Esophagus (tissue), 2 donors: ENCODE data around the gene C11orf54. TPM values are rescaled to one million over a fixed set of nuclear protein-coding genes. Genes with fewer than 3 reads are reported as not detected.

Experiments used
- H3K27ac ChIP-seq, 2 donors: one replicate each; pipeline ENCODE4 v1.5.1; 2013; ENCODE audit warnings: low read depth in 2 of 2, mild to moderate bottlenecking in 2 of 2, inconsistent platforms in 1 of 2, low read length in 1 of 2, moderate library complexity in 1 of 2
- H3K27me3 ChIP-seq, 2 donors: one replicate each; pipeline ENCODE4 v1.6.1; 2013; ENCODE audit warnings: low read length in 2 of 2, control low read depth in 1 of 2, mild to moderate bottlenecking in 1 of 2; ENCODE audit not compliant: insufficient read depth in 2 of 2, control insufficient read depth in 1 of 2
- H3K36me3 ChIP-seq, 2 donors: one replicate each; pipeline ENCODE4 v1.6.1; 2013; ENCODE audit warnings: low read length in 1 of 2; ENCODE audit not compliant: control insufficient read depth in 2 of 2, insufficient read depth in 2 of 2
- H3K4me1 ChIP-seq, 2 donors: one replicate each; pipeline ENCODE4 v1.6.1; 2013; ENCODE audit warnings: low read length in 1 of 2; ENCODE audit not compliant: control insufficient read depth in 2 of 2, insufficient read depth in 2 of 2
- H3K4me3 ChIP-seq, 2 donors: one replicate each; pipeline ENCODE4 v1.5.1; 2013; ENCODE audit warnings: low read length in 2 of 2, mild to moderate bottlenecking in 2 of 2, low read depth in 1 of 2, moderate library complexity in 1 of 2
- H3K9me3 ChIP-seq, 2 donors: one replicate each; pipeline ENCODE4 v1.6.1; 2013; ENCODE audit warnings: mild to moderate bottlenecking in 2 of 2, low read depth in 1 of 2, low read length in 1 of 2, moderate library complexity in 1 of 2; ENCODE audit not compliant: control insufficient read depth in 2 of 2, insufficient read depth in 1 of 2
- WGBS, 2 donors: extraction: QIAGEN DNeasy Blood & Tissue Kit; methylation state at CpG; one replicate each; pipeline ENCODE4 v1.1.7; 2013; 5-methylcytosine and 5-hydroxymethylcytosine counted together
- polyA plus RNA-seq, 2 donors: library from polyadenylated mRNA; stranded (reverse); fragments of 200-250 nt; gene quantifications; one replicate each; pipeline ENCODE4 v1.2.3, GENCODE V29; 2013
- donor health status: healthy with polysubstance abuse.
- donor health status: Bipolar disorder and iron deficiency.

Gene C11orf54
- polyA plus RNA-seq, 2 donors, result 8.8 to 9.2 TPM

- no peaks in the 10 kb centered on the region for H3K27me3 ChIP-seq
Measured at GRCh38 chr11:93717501-93717900, 24.0 kb upstream of the C11orf54 start.

GRCh38 chr11:93718057-93718563, 23.4 kb upstream of the C11orf54 start:
- Histone ChIP-seq H3K27ac (no peak overlapping the region), H3K27me3 (no peaks in the 10 kb centered on the region), H3K4me1 (no peaks in the 10 kb centered on the region), H3K4me3 (no peak overlapping the region), H3K36me3 (peaks cover 10 to 16% of the 10 kb centered on the region in 2 donors), H3K9me3 (peaks cover 0 to 2% of the 10 kb centered on the region in 2 donors)
- WGBS, 2 donors, result 82 to 88% methylated on average over 4 of the region's 4 CpGs

More at GRCh38 chr11:93717501-93717900, 24.0 kb upstream of the C11orf54 start:
- peaks cover 0 to 2% of the 10 kb centered on the region in 2 donors for H3K9me3 ChIP-seq
- peaks cover 10 to 16% of the 10 kb centered on the region in 2 donors for H3K36me3 ChIP-seq
- H3K27ac ChIP-seq, result no peak overlapping the region
- H3K4me1 ChIP-seq, result no peaks in the 10 kb centered on the region
- no peak overlapping the region for H3K4me3 ChIP-seq
- WGBS, 2 donors, result 95 to 100% methylated on average over 1 of the region's 1 CpG

- H3K9me3 ChIP-seq, result peaks cover 0 to 2% of the 10 kb centered on the region in 2 donors
- no peak overlapping the region for H3K27ac ChIP-seq
- H3K36me3 ChIP-seq, result peaks cover 11 to 14% of the 10 kb centered on the region in 2 donors
- H3K4me1 ChIP-seq, result no peaks in the 10 kb centered on the region
- no peaks in the 10 kb centered on the region for H3K27me3 ChIP-seq
- 88 to 97% methylated on average over 4 of the region's 4 CpGs for WGBS, 2 donors
- H3K4me3 ChIP-seq, result no peak overlapping the region
Measured at GRCh38 chr11:93719310-93719709, 22.2 kb upstream of the C11orf54 start.

- peaks cover 0 to 1% of the 10 kb centered on the region in 2 donors for H3K9me3 ChIP-seq
- peaks cover 7 to 8% of the 10 kb centered on the region in 2 donors for H3K36me3 ChIP-seq
- H3K27me3 ChIP-seq, result no peaks in the 10 kb centered on the region
- H3K4me1 ChIP-seq, result no peaks in the 10 kb centered on the region
- WGBS, 2 donors, result 95 to 100% methylated on average over 7 of the region's 7 CpGs
- no peak overlapping the region for H3K27ac ChIP-seq
- H3K4me3 ChIP-seq, result no peak overlapping the region
Measured at GRCh38 chr11:93720522-93720921, 20.9 kb upstream of the C11orf54 start.

GRCh38 chr11:93724089-93724488, 17.4 kb upstream of the C11orf54 start:
- 96 to 99% methylated on average over 1 of the region's 1 CpG for WGBS, 2 donors
- Histone ChIP-seq H3K36me3 (peaks cover 2% of the 10 kb centered on the region in 2 donors), H3K27ac (no peak overlapping the region), H3K9me3 (no peaks in the 10 kb centered on the region), H3K27me3 (no peaks in the 10 kb centered on the region), H3K4me3 (no peak overlapping the region), H3K4me1 (no peaks in the 10 kb centered on the region)

GRCh38 chr11:93727985-93728791, 13.3 kb upstream of the C11orf54 start:
- Histone ChIP-seq H3K4me3 (no peak overlapping the region), H3K27me3 (no peaks in the 10 kb centered on the region), H3K9me3 (no peaks in the 10 kb centered on the region), H3K27ac (no peak overlapping the region), H3K36me3 (peaks cover 0 to 3% of the 10 kb centered on the region in 2 donors), H3K4me1 (no peaks in the 10 kb centered on the region)
- WGBS, 2 donors, result 47 to 50% methylated on average over 4 of the region's 4 CpGs

- Histone ChIP-seq H3K27ac (no peak overlapping the region), H3K27me3 (no peaks in the 10 kb centered on the region), H3K4me1 (no peaks in the 10 kb centered on the region), H3K9me3 (no peaks in the 10 kb centered on the region), H3K4me3 (no peak overlapping the region), H3K36me3 (peaks cover 2 to 6% of the 10 kb centered on the region in 2 donors)
- 94% methylated on average over 2 of the region's 2 CpGs for WGBS, 2 donors
Measured at GRCh38 chr11:93728792-93729128, 12.7 kb upstream of the C11orf54 start.

GRCh38 chr11:93729129-93729616, 12.3 kb upstream of the C11orf54 start:
- Histone ChIP-seq H3K36me3 (peaks cover 2 to 6% of the 10 kb centered on the region in 2 donors), H3K27me3 (no peaks in the 10 kb centered on the region), H3K4me1 (no peaks in the 10 kb centered on the region), H3K9me3 (no peaks in the 10 kb centered on the region), H3K4me3 (no peak overlapping the region), H3K27ac (no peak overlapping the region)
- 93 to 94% methylated on average over 5 of the region's 5 CpGs for WGBS, 2 donors

GRCh38 chr11:93730108-93731107, 11.1 kb upstream of the C11orf54 start:
- no peak overlapping the region for H3K4me3 ChIP-seq
- peaks cover 6 to 9% of the 10 kb centered on the region in 2 donors for H3K36me3 ChIP-seq
- WGBS, 2 donors, result 84% methylated on average over 5 of the region's 5 CpGs

More at GRCh38 chr11:93730108-93731107, 11.1 kb upstream of the C11orf54 start:
- no peak overlapping the region for H3K27ac ChIP-seq
- no peaks in the 10 kb centered on the region for H3K27me3 ChIP-seq
- H3K4me1 ChIP-seq, result no peaks in the 10 kb centered on the region
- no peaks in the 10 kb centered on the region for H3K9me3 ChIP-seq
